ENCODE measurements around the gene PRDM5.

GRCh38 chr4:120903419-120903818 is 19.1 kb downstream of the PRDM5 start:
- TF ChIP-seq CTCF (IDR thresholded peaks at IDR 0.05), result no peak
- no peak for TF ChIP-seq POLR2A (IDR thresholded peaks at IDR 0.05)

Measured in thyroid gland (tissue), 4 donors.